A673 (cell line): Measurements from ENCODE around the gene ZBTB12.

Experiments used
- CTCF ChIP-seq: fragments of 300-800, 200-600 bp; sonication (generic); conservative IDR thresholded peaks from 2 replicates; pipeline ENCODE4 v1.5.1; 2017; ENCODE audit warnings: low read depth, mild to moderate bottlenecking, antibody characterized with exemption, low read length, moderate library complexity, mixed read lengths
- EZH2 ChIP-seq: fragments of 200-600 bp; sonication (generic); IDR thresholded peaks from 2 replicates; pipeline ENCODE4 v1.6.1; 2017; ENCODE audit warnings: borderline replicate concordance, low read depth, mild to moderate bottlenecking, mixed read lengths, antibody characterized with exemption, low read length; ENCODE audit not compliant: poor library complexity, severe bottlenecking

GRCh38 chr6:31903957-31904356, 2.1 kb upstream of the ZBTB12 start:
- no peak for TF ChIP-seq CTCF
- no peak for TF ChIP-seq EZH2
